ENCODE measurements around the gene DLG4. TPM values are rescaled to one million over a fixed set of nuclear protein-coding genes. Genes with fewer than 3 reads are reported as not detected.
A peak's percentile ranks its signal among the peaks of the same experiment; 100 is the strongest.

The DLG4 gene
- total RNA-seq, 1 donor from 2014 or later: 29.3 TPM

DNA sequence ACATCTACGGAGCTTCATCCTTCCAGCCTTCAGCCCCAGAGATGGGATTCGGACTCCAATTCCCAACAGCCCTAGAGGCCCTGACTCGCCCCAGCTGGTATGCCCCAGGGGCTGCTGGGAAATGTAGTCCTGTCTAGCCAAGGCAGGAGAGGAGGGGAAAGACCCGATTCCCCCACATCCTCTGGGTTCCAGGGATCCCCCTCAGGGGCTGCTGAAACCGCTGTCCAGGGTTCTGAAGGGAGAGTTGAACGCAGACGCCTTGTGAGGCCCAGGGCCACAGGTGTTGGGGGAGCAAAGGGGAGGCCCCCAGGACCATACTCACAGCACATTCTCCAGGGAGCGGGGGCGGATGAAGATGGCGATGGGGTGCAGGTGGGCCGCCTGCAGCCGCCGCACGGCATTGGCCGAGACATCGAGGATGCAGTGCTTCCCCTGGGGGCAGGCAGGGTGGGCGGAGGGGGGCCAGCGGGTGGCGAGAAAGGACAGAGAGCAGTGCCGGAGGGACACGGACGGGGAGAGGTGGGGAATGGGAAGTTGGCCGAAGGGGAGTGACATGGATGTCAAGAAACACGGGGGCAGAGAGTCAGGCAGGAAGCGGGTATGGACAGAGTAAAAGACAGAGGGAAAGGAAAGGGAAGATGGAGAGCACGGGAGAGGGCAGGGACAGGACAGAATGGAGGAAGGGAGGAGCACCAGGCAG is 27.9 kb downstream of the DLG4 start:
- DNase-seq (peak; percentile 57), ATAC-seq (peak; percentile 62 to 71)
- Histone ChIP-seq H3K4me1 (no peaks in the 10 kb centered on the region), H3K36me3 (peaks cover 44% of the 10 kb centered on the region), H3K9me3 (no peaks in the 10 kb centered on the region), H3K27ac (no peak overlapping the region), H3K27me3 (ENCODE audit: low read depth) (no peaks in the 10 kb centered on the region), H3K4me3 (no peak overlapping the region)
- TF ChIP-seq, protein P1, sequence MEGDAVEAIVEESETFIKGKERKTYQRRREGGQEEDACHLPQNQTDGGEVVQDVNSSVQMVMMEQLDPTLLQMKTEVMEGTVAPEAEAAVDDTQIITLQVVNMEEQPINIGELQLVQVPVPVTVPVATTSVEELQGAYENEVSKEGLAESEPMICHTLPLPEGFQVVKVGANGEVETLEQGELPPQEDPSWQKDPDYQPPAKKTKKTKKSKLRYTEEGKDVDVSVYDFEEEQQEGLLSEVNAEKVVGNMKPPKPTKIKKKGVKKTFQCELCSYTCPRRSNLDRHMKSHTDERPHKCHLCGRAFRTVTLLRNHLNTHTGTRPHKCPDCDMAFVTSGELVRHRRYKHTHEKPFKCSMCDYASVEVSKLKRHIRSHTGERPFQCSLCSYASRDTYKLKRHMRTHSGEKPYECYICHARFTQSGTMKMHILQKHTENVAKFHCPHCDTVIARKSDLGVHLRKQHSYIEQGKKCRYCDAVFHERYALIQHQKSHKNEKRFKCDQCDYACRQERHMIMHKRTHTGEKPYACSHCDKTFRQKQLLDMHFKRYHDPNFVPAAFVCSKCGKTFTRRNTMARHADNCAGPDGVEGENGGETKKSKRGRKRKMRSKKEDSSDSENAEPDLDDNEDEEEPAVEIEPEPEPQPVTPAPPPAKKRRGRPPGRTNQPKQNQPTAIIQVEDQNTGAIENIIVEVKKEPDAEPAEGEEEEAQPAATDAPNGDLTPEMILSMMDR (IDR thresholded peaks at IDR 0.05): no peak
- intact Hi-C loops (cut with DNase I): no loop called here

GRCh38 chr17:7191069-7191468 is 28.6 kb downstream of the DLG4 start:
- Histone ChIP-seq H3K4me1 (no peaks in the 10 kb centered on the region), H3K9me3 (no peaks in the 10 kb centered on the region), H3K36me3 (peaks cover 37% of the 10 kb centered on the region), H3K4me3 (no peak overlapping the region), H3K27me3 (ENCODE audit: low read depth) (no peaks in the 10 kb centered on the region), H3K27ac (no peak overlapping the region)
- intact Hi-C loops (cut with DNase I): no loop called here
- ATAC-seq (no peak), DNase-seq (peak; percentile 31)
- TF ChIP-seq, protein P1 (IDR thresholded peaks at IDR 0.05): no peak

DNA sequence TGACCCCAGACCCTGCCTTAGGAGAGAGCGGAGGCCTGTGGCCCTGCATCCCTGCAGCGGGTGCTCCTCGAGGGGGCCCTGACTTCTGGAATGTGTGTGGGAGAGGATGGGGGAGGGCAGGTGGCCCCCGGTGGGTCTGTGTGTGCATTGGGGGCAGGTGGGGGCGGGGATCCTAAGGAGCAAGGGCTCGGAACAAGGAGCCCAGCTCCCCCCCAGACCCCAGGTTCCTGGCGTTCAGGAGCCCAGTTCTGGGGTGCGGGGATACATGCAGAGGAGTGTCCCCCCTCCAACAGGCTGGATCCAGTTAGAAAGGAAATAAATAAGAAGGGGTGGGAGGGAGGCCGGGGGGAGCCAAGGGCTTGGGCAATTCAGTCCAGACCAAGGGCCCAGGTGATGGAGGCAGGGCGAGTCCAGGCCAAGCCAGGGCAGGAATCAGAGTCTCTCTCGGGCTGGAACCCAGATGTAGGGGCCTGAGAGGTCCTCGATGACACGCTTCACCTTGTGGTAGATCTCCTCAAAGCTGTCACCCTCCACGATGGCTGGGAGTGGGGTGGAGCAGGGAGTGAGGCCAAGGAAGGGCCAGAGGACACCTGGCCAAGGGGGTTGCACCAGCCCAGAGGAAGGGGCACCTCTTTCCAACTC is 29.2 kb downstream of the DLG4 start:
- H3K4me1 ChIP-seq: no peaks in the 10 kb centered on the region
- TF ChIP-seq, protein P1 (IDR thresholded peaks at IDR 0.05): no peak
- peaks cover 31% of the 10 kb centered on the region for H3K36me3 ChIP-seq
- DNase-seq (peak; percentile 38), ATAC-seq (no peak)
- no peaks in the 10 kb centered on the region for H3K27me3 ChIP-seq (ENCODE audit: low read depth)
- no peak overlapping the region for H3K4me3 ChIP-seq
- H3K27ac ChIP-seq: no peak overlapping the region
- H3K9me3 ChIP-seq: no peaks in the 10 kb centered on the region
- intact Hi-C loops (cut with DNase I): no loop called here

GRCh38 chr17:7186241-7186640 is 33.4 kb downstream of the DLG4 start:
- Histone ChIP-seq H3K27ac (no peak overlapping the region), H3K4me1 (peaks cover 4% of the 10 kb centered on the region), H3K9me3 (no peaks in the 10 kb centered on the region), H3K36me3 (peaks cover 8% of the 10 kb centered on the region), H3K27me3 (ENCODE audit: low read depth) (no peaks in the 10 kb centered on the region), H3K4me3 (no peak overlapping the region)
- intact Hi-C loops (cut with DNase I): no loop called here
- ATAC-seq (peak in 1 of 2 donors; percentile 5), DNase-seq (peak; percentile 15)
- TF ChIP-seq, protein P1 (IDR thresholded peaks at IDR 0.05): no peak

- Histone ChIP-seq H3K4me3 (no peak overlapping the region), H3K36me3 (no peaks in the 10 kb centered on the region), H3K4me1 (peaks cover 4% of the 10 kb centered on the region), H3K27me3 (ENCODE audit: low read depth) (no peaks in the 10 kb centered on the region), H3K9me3 (no peaks in the 10 kb centered on the region), H3K27ac (no peak overlapping the region)
- TF ChIP-seq, protein P1 (IDR thresholded peaks at IDR 0.05): no peak
- DNase-seq (peak; percentile 20), ATAC-seq (no peak)
- intact Hi-C loops (cut with DNase I): no loop called here
Measured at GRCh38 chr17:7184647-7185046, 35.0 kb downstream of the DLG4 start.

All from lower lobe of right lung (tissue), 2 donors.